HG03521 (cell line): ENCODE measurements around the gene ING2.
"Not testable (repeated sequence)": the region's sequence is repeated elsewhere in the genome, so short reads cannot be mapped to it uniquely, and the experiment has no call there.

Experiments
- ATAC-seq: cut with Tn5 transposase; IDR thresholded peaks from one replicate; pipeline ENCODE4 v1.9.1; 2021; ENCODE audit warnings: mild to moderate bottlenecking, moderate library complexity; ENCODE audit not compliant: unreplicated experiment

The ING2 gene

GRCh38 chr4:183544109-183544508 is 39.3 kb downstream of the ING2 start:
- ATAC-seq, result no peak

- ATAC-seq, result no peak
Measured at GRCh38 chr4:183546376-183546775, 41.5 kb downstream of the ING2 start.

- no peak for ATAC-seq
Measured at GRCh38 chr4:183548306-183548705, 43.4 kb downstream of the ING2 start.

GRCh38 chr4:183550345-183551093 is 45.7 kb downstream of the ING2 start:
- ATAC-seq, result no peak

- ATAC-seq, result no peak
Measured at GRCh38 chr4:183552274-183553146, 47.7 kb downstream of the ING2 start.

GRCh38 chr4:183553147-183553478 is 48.3 kb downstream of the ING2 start:
- not testable (repeated sequence) for ATAC-seq

GRCh38 chr4:183553601-183554345 is 48.9 kb downstream of the ING2 start:
- no peak for ATAC-seq

GRCh38 chr4:183554346-183554686 is 49.5 kb downstream of the ING2 start:
- no peak for ATAC-seq

- ATAC-seq, result no peak
Measured at GRCh38 chr4:183554878-183555585, 50.2 kb downstream of the ING2 start.

- no peak for ATAC-seq
Measured at GRCh38 chr4:183556947-183557346, 52.1 kb downstream of the ING2 start.

GRCh38 chr4:183557611-183558010 is 52.8 kb downstream of the ING2 start:
- no peak for ATAC-seq

GRCh38 chr4:183558873-183559272 is 54.0 kb downstream of the ING2 start:
- no peak for ATAC-seq

- ATAC-seq, result no peak
Measured at GRCh38 chr4:183561905-183562304, 57.0 kb downstream of the ING2 start.
